GM12874 (cell line): ENCODE data around the gene SERTAD3.

Experiments used
- CTCF ChIP-seq: IDR thresholded peaks from 2 replicates; pipeline ENCODE4 v1.5.1; 2011; ENCODE audit warnings: low read depth, mild to moderate bottlenecking, control low read depth, low read length, moderate library complexity; ENCODE audit not compliant: insufficient read depth

The SERTAD3 gene

GRCh38 chr19:40424637-40425449 lies 19.3 kb downstream of the SERTAD3 start:
- no peak for TF ChIP-seq CTCF

GRCh38 chr19:40423938-40424337 lies 20.2 kb downstream of the SERTAD3 start:
- no peak for TF ChIP-seq CTCF

GRCh38 chr19:40422748-40423566 lies 21.2 kb downstream of the SERTAD3 start:
- TF ChIP-seq CTCF = no peak

- TF ChIP-seq CTCF = no peak
These were observed 22.0 kb downstream of the SERTAD3 start for GRCh38 chr19:40421993-40422747.

GRCh38 chr19:40420766-40421765 lies 23.1 kb downstream of the SERTAD3 start:
- peak; percentile 99 for TF ChIP-seq CTCF

- TF ChIP-seq CTCF = no peak
These were observed 23.7 kb downstream of the SERTAD3 start for GRCh38 chr19:40420451-40420765.
